D721Med (cell line): ENCODE data around the gene DRD5.

ENCODE experiments used
- DNase-seq: peaks from one replicate; pipeline ENCODE4 v3.0.0; 2011; ENCODE audit warnings: low spot score; ENCODE audit not compliant: insufficient read length
- FAIRE-seq: peaks from 2 replicates; lab custom pipeline; 2011; peaks lifted over from hg19 to GRCh38; lab: Jason Lieb, UNC
- TF ChIP-seq, protein P1 (sequence below): IDR thresholded peaks from 2 replicates; pipeline ENCODE4 v1.5.1; 2012; ENCODE audit warnings: mild to moderate bottlenecking, control low read depth; ENCODE audit not compliant: insufficient read depth; ENCODE audit errors: missing control alignments

Gene DRD5

DNA sequence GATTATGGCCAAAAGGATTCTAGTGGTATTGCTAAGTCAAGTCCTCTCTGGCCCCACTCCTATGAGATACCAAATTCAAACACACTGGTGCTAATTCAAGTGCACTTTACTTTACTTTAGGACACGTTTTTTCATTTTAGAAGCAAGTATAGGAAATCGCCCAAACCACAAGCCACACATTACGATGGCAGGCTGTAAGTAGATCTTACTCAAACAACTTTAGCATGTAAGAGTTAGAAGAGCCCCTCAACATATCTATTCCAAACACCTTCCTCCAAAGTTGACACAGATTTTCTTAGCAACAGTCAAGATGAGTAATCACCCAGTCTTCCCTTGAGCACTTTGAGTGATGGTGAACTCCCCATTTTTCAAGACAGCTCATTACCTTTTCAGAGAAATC is 43.6 kb downstream of the DRD5 start:
- TF ChIP-seq, protein P1, sequence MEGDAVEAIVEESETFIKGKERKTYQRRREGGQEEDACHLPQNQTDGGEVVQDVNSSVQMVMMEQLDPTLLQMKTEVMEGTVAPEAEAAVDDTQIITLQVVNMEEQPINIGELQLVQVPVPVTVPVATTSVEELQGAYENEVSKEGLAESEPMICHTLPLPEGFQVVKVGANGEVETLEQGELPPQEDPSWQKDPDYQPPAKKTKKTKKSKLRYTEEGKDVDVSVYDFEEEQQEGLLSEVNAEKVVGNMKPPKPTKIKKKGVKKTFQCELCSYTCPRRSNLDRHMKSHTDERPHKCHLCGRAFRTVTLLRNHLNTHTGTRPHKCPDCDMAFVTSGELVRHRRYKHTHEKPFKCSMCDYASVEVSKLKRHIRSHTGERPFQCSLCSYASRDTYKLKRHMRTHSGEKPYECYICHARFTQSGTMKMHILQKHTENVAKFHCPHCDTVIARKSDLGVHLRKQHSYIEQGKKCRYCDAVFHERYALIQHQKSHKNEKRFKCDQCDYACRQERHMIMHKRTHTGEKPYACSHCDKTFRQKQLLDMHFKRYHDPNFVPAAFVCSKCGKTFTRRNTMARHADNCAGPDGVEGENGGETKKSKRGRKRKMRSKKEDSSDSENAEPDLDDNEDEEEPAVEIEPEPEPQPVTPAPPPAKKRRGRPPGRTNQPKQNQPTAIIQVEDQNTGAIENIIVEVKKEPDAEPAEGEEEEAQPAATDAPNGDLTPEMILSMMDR, result no peak
- DNase-seq (no peak), FAIRE-seq (no peak)

DNA sequence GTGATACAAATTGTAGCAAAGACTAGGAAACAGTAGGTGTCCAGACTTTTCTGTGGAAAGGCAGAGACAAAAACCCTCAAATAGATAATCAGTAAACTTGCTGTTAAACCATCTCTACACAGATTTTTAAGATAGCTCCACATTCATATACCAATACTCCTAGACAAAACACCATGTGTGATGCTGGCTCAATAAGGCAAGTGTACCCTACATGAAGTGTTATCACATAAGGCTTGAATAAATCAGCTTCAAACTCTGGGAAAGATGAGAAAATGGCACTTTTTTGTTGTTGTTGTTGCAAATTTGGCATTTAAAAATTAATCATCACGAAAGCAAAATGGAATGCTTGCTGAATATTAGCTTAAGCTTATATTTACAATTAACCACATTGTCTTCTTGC is 45.1 kb downstream of the DRD5 start:
- TF ChIP-seq, protein P1, result no peak
- no peak for FAIRE-seq
- no peak for DNase-seq

DNA sequence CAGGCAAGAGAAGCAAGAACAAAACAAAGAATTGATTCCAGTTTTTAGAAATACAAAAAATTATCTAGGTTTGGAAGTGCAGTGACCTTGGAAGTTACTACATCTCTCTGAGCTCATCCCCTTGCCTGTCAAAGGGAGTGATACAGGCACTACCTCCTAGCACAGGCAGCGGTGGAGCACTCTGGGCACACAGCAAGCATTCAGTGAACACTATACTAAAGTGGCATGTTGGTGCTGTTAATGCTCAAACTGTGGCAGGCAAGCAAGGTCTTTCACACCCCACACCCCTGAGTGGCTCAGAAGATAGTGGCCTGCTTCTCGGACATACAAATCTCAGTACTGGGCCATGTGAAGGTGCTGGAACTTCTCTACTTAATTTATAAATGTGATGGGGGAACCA is 51.2 kb downstream of the DRD5 start:
- DNase-seq (no peak), FAIRE-seq (no peak)
- TF ChIP-seq, protein P1, result no peak

DNA sequence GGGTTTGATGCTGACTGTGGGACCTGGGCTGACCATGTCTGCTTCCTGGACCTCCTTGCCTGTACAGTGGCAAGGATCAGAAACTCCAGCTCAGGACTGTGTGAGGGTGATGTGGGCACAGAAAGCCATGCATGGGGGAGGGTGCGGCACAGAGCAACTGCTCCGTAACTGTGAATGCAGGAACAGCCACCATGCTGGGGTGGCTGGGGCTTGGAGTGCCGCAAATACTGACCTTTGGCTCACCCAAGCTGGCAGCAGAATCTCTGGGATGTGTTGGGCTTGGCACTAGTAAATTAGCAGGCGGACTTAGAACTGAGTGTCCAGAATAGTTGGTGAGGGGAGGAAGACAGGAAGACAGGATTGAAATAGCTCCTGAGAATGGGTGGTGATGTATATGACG is 52.0 kb downstream of the DRD5 start:
- FAIRE-seq (no peak), DNase-seq (no peak)
- TF ChIP-seq, protein P1, result no peak
